T-helper 17 cell (primary cell): ENCODE results near the gene EML1. TPM values are rescaled to one million over a fixed set of nuclear protein-coding genes. Genes with fewer than 3 reads are reported as not detected.

Source experiments
- ATAC-seq: fragments of 150-1000 bp; cut with Tn5 transposase; 2 replicates; pipeline ENCODE4 v1.10.0; 2021; ENCODE audit warnings: mild to moderate bottlenecking, moderate library complexity
- DNase-seq, 3 donors: peaks; one replicate each; pipeline versions ENCODE4 v3.0.0 to v3.0.0-alpha.2; 2020 to 2021
- H3K9me3 ChIP-seq: one replicate; pipeline ENCODE4 v1.7.0; 2013; ENCODE audit warnings: low read length, mild to moderate bottlenecking; ENCODE audit not compliant: control insufficient read depth, poor library complexity, severe bottlenecking
- H3K27ac Mint-ChIP-seq: one replicate; pipeline ENCODE4 v1.8.0; 2022; ENCODE audit warnings: mild to moderate bottlenecking, moderate library complexity, mixed read lengths
- H3K27me3 Mint-ChIP-seq: one replicate; pipeline ENCODE4 v1.8.0; 2022; ENCODE audit warnings: mixed read lengths
- H3K36me3 Mint-ChIP-seq: one replicate; pipeline ENCODE4 v1.8.0; 2022; ENCODE audit warnings: low read depth, mixed read lengths
- H3K4me1 Mint-ChIP-seq: one replicate; pipeline ENCODE4 v1.8.0; 2022; ENCODE audit warnings: mild to moderate bottlenecking, mixed read lengths
- H3K4me3 Mint-ChIP-seq: one replicate; pipeline ENCODE4 v1.8.0; 2022; ENCODE audit warnings: mild to moderate bottlenecking, moderate library complexity, mixed read lengths
- total RNA-seq, 4 donors: library from RNA in 2 of 4; stranded (reverse) in 2 of 4; gene quantifications; one replicate each; pipeline ENCODE4 v1.2.3 and lab custom pipeline; 2022 to 2026

The EML1 gene, protein sequence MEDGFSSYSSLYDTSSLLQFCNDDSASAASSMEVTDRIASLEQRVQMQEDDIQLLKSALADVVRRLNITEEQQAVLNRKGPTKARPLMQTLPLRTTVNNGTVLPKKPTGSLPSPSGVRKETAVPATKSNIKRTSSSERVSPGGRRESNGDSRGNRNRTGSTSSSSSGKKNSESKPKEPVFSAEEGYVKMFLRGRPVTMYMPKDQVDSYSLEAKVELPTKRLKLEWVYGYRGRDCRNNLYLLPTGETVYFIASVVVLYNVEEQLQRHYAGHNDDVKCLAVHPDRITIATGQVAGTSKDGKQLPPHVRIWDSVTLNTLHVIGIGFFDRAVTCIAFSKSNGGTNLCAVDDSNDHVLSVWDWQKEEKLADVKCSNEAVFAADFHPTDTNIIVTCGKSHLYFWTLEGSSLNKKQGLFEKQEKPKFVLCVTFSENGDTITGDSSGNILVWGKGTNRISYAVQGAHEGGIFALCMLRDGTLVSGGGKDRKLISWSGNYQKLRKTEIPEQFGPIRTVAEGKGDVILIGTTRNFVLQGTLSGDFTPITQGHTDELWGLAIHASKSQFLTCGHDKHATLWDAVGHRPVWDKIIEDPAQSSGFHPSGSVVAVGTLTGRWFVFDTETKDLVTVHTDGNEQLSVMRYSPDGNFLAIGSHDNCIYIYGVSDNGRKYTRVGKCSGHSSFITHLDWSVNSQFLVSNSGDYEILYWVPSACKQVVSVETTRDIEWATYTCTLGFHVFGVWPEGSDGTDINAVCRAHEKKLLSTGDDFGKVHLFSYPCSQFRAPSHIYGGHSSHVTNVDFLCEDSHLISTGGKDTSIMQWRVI
- total RNA-seq (under 1 TPM in 1 of 2 donors, not detected in 1; 0.27 TPM), total RNA-seq (lab: John Stamatoyannopoulos, UW) (0.08 to 6.6 reads per million in 2 donors)

DNA sequence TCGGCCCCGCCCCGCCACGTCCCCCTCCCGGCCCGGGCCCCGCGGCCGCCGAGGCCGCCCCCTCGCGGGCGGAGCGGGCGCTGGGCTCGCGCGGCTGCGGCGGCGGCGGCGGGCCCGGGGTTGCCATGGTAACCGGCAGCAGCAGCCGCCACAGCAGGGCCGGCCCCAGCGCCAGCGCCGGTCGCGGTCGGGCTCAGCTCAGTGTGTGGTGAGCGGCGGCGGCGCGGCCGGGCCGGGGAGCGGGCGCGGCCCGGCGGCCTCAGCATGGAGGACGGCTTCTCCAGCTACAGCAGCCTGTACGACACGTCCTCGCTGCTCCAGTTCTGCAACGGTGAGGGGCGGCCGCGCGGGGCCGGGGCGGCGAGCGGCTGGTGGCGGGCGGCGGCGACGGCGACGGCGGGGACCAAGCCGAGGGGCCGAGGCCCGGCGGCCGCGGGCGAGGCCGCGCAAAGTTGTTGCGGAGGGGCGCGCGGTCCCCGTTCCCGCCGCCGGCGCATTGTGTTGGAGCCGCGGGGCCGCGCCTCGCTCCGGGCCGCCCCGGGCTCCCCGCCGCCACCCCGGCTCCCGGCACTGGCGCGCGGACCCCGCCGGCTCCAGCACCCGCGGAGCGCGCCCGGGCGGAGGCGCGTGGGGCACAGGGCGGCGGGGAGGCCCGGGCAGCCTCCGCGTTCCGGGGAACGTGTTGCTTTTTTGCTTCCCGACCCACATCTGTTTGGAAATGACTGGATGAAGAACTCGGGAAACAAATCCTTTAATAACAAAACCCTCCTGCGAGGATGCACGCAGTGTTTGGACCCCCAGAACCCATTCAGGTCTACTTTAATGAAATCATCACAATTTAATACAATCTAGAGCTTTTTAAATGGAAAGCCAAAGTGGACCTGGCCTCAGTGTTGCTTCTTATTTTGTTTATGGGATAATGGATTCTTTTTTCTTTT, at the start of gene EML1:
TSS of gene EML1 (plus strand) at position 201 of the 938 bp plus-strand sequence. CDS start at position 265, 64 bp downstream.
- Mint-ChIP-seq H3K36me3 (no peaks in the 10 kb centered on the region), H3K4me1 (peaks cover 14% of the 10 kb centered on the region), H3K27ac (peak within 1 kb of the TSS; percentile 67), H3K4me3 (peak within 1 kb of the TSS; percentile 89), H3K27me3 (peaks cover 30% of the 10 kb centered on the region)
- H3K9me3 ChIP-seq, result no peaks in the 10 kb centered on the region
- peak; percentile 63 to 74 (median 64) for DNase-seq
- peak; percentile 91 for ATAC-seq

DNA sequence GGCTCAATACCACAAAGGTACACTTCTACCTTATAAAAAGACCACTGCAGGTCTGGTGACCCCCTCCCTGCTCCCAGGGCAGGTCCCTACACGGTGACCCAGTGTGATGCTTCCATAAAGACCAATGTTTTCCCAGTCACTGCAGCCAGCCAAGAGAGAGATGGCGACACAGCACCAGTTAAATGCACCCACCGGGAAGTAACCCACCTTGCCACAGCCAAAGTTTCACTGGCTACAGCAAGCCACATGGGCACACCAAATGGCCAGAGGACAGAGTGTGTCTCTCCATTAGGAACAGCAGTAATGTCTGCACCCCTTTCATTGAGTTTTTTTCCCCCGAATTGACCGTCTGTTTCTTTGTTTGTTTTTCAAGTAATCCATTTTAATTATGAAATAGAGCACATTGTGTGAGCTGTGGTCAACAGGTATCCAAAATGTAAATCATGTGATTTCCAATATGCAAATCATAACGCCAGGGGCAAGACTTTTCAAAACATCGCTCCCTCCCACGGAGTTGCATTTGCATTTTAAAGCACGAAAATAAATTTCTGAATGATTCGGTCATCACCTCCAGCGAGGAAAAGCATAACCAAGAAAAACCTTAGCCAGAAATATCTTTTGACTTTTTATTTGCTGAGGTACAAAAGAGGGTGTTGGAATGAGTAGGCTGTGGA, 48.9 kb upstream of the EML1 start:
- Mint-ChIP-seq H3K27me3 (peaks cover 53% of the 10 kb centered on the region), H3K27ac (no peak overlapping the region), H3K4me1 (peaks cover 9% of the 10 kb centered on the region), H3K36me3 (peaks cover 2% of the 10 kb centered on the region), H3K4me3 (no peak overlapping the region)
- no peak for DNase-seq
- H3K9me3 ChIP-seq, result no peaks in the 10 kb centered on the region
- ATAC-seq, result no peak

GRCh38 chr14:99744873-99745224, 48.4 kb upstream of the EML1 start:
- Mint-ChIP-seq H3K27me3 (peaks cover 50% of the 10 kb centered on the region), H3K4me1 (peaks cover 9% of the 10 kb centered on the region), H3K27ac (no peak overlapping the region), H3K4me3 (no peak overlapping the region), H3K36me3 (peaks cover 2% of the 10 kb centered on the region)
- DNase-seq (no peak), ATAC-seq (no peak)
- no peaks in the 10 kb centered on the region for H3K9me3 ChIP-seq

DNA sequence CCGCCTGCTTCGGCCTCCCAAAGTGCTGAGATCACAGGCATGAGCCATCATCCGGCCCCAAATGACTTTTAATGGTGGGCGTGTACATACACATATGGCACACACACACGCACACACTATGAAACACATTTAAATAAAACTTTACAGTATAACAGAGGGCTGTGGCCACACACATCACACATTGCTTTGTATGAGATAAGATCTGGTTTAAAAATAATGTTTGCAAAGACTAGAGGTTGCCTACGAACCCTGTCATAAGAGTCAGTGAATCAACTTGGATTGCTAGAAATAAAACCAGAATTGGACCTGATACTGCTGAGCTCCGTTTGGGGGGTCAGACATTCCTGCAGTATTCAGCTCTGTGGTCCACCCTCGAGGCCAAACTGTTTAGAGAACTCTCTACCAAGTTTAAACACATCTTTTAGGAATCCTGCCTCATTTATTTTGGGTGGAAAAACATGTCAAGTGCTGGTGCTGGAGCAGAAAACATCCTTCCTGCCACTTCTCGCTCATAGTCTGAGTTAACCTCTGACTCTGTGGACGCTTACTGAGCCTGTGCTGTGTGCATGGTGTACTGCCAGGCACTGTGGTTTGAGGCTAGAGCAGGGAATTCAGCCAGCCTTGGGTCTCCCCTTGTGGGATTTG, 47.8 kb upstream of the EML1 start:
- no peak for ATAC-seq
- Mint-ChIP-seq H3K27ac (no peak overlapping the region), H3K4me1 (peaks cover 9% of the 10 kb centered on the region), H3K27me3 (peaks cover 53% of the 10 kb centered on the region), H3K4me3 (no peak overlapping the region), H3K36me3 (peaks cover 2% of the 10 kb centered on the region)
- H3K9me3 ChIP-seq, result no peaks in the 10 kb centered on the region
- no peak for DNase-seq

DNA sequence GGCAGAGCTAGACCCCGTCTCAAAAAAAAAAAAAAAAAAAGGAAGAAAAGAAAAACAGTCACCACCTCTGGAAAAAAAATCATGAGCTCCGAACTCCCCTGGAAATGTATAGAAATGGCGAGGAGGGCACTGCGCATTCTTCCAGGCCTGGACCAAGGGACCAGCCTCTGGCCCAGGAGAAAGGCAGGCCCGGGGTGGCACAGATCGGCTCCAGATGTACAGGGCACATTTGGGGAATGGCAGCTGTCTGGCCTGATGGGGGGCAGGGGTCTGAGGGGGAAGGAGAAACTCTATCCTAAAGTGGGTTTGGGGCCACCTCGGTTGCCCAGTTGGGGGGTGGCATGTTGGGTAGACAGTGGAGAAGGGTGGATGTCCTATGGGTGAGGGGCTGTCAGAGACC, 46.0 kb upstream of the EML1 start:
- ATAC-seq (no peak), DNase-seq (no peak)
- Mint-ChIP-seq H3K27ac (no peak overlapping the region), H3K36me3 (peaks cover 6% of the 10 kb centered on the region), H3K27me3 (peaks cover 52% of the 10 kb centered on the region), H3K4me1 (peaks cover 17% of the 10 kb centered on the region), H3K4me3 (peak overlapping the region; percentile 19)
- no peaks in the 10 kb centered on the region for H3K9me3 ChIP-seq

- Mint-ChIP-seq H3K4me1 (peaks cover 20% of the 10 kb centered on the region), H3K4me3 (no peak overlapping the region), H3K27me3 (peaks cover 50% of the 10 kb centered on the region), H3K27ac (no peak overlapping the region), H3K36me3 (peaks cover 5% of the 10 kb centered on the region)
- no peak for ATAC-seq
- DNase-seq, result no peak
- H3K9me3 ChIP-seq, result no peaks in the 10 kb centered on the region
Measured at GRCh38 chr14:99747582-99748330, 45.5 kb upstream of the EML1 start.

- H3K4me1 Mint-ChIP-seq, result peaks cover 25% of the 10 kb centered on the region
- peaks cover 52% of the 10 kb centered on the region for H3K27me3 Mint-ChIP-seq
- H3K9me3 ChIP-seq, result no peaks in the 10 kb centered on the region
- no peak for DNase-seq
- no peak overlapping the region for H3K27ac Mint-ChIP-seq
- no peak for ATAC-seq
- H3K36me3 Mint-ChIP-seq, result peaks cover 5% of the 10 kb centered on the region
- H3K4me3 Mint-ChIP-seq, result no peak overlapping the region
Measured at GRCh38 chr14:99748529-99748928, 44.7 kb upstream of the EML1 start.

DNA sequence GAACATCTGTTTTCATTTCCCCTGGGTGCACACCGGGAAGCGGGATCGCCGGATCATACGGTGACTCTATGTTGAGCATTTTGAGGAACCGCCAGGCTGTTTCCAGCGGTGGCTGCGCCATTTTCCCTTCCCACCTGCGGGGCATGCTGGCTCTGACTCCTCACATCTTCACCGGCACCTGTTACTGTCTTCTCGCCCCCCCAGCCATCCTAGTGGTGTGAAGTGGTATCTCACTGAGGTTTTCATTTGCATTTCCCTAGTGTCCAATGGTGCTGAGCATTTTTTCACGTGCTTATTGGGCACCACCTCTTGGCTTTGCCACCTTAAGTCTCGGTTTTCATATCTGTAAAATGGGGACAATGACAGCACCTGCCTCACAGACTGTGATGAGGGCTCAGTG, 44.1 kb upstream of the EML1 start:
- Mint-ChIP-seq H3K4me1 (peaks cover 26% of the 10 kb centered on the region), H3K27me3 (peaks cover 54% of the 10 kb centered on the region), H3K27ac (no peak overlapping the region), H3K4me3 (no peak overlapping the region), H3K36me3 (peaks cover 5% of the 10 kb centered on the region)
- no peaks in the 10 kb centered on the region for H3K9me3 ChIP-seq
- no peak for DNase-seq
- no peak for ATAC-seq

DNA sequence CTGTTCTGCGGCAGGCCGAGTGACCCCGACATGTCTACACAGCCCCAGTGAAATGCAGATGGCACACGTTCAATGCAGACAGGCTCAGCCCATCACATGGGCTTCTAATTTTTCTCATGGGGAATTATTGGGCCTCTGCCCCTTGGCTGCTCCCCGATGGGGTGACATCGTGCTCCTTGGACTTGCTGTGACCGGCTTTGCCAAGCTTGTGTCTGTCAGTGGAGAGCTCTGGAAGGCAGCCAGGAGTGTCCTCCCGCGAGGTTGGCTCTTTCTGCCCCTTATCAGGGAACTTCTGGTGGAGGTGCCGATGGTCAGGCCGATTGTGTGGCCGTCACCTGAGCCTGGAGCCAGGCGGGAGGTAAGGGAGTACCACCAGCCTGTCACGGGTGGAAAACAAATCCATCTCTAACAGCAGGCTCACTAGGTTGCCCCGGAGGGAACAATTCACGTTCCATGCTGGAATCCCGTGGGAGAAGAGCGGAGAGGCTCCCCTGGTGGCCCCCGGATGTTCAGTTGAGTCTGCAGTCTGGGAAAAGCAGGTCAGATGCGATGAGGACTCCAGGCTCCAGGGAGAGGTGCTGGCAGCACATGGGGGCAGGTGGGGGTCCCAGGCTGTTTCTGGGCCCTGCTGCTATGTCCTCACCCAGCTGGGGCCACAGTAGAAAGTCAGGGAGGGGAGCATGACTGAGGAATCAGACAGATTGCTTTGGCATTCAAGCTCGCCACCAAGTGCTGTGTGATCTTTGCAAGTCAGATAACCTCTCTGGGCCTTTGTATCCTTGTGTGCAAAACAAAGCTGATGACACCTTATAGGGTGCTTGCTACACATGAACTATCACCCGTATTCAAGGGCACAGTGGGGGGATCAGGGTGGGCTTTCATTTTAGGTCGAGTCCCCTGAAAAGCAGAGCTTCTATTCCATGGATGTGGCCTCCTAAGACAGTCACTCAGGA, 43.2 kb upstream of the EML1 start:
- H3K4me1 Mint-ChIP-seq, result peaks cover 30% of the 10 kb centered on the region
- H3K27ac Mint-ChIP-seq, result peak overlapping the region; percentile 9
- no peaks in the 10 kb centered on the region for H3K9me3 ChIP-seq
- no peak for ATAC-seq
- peaks cover 5% of the 10 kb centered on the region for H3K36me3 Mint-ChIP-seq
- H3K4me3 Mint-ChIP-seq, result no peak overlapping the region
- DNase-seq, result no peak
- peaks cover 57% of the 10 kb centered on the region for H3K27me3 Mint-ChIP-seq

DNA sequence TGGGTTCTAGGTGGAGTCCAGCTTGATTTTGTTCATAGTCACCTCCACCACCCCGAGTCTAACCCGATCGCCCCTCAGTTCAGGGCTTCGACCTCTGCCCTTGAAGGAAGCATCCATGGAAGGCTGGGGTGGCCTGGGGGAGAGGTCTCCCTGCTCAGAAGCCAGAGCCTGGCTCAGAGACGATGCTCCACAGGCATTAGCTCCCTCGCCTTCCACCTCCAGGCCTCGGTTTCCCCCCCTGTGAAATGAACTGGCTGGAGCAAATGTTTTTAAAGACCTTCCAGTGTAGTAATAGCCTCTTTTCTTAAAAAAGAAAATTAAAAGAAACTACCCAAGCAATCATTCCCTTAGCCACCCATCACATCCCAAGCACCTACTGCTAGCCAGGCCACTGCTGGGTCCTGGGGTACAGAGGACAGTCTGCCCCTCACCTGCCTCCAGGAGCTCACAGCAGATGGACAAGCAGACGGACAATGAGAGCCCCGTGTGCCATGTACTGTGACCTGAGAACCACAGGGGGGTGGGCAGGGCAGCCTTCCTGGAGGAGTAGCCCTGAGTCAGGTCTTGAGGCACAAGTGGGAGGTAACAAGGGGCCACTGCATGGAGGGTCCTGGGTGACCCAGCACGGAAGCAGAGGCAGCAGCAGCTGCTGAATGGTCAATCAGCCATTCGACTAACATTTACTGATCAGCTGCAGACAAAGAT, 42.3 kb upstream of the EML1 start:
- H3K27me3 Mint-ChIP-seq, result peaks cover 58% of the 10 kb centered on the region
- no peak overlapping the region for H3K4me3 Mint-ChIP-seq
- H3K4me1 Mint-ChIP-seq, result peaks cover 29% of the 10 kb centered on the region
- DNase-seq, result no peak
- H3K27ac Mint-ChIP-seq, result no peak overlapping the region
- H3K9me3 ChIP-seq, result no peaks in the 10 kb centered on the region
- H3K36me3 Mint-ChIP-seq, result peaks cover 5% of the 10 kb centered on the region
- no peak for ATAC-seq
